HG03095 (cell line): ENCODE measurements around the gene CNBP.
"Not testable (repeated sequence)": the region's sequence is repeated elsewhere in the genome, so short reads cannot be mapped to it uniquely, and the experiment has no call there.

Experiments
- ATAC-seq: cut with Tn5 transposase; IDR thresholded peaks from one replicate; pipeline ENCODE4 v1.9.1; 2021; ENCODE audit warnings: moderate library complexity; ENCODE audit not compliant: unreplicated experiment

Gene CNBP

GRCh38 chr3:129185783-129186182, 2.1 kb upstream of the CNBP start:
- ATAC-seq = no peak

DNA sequence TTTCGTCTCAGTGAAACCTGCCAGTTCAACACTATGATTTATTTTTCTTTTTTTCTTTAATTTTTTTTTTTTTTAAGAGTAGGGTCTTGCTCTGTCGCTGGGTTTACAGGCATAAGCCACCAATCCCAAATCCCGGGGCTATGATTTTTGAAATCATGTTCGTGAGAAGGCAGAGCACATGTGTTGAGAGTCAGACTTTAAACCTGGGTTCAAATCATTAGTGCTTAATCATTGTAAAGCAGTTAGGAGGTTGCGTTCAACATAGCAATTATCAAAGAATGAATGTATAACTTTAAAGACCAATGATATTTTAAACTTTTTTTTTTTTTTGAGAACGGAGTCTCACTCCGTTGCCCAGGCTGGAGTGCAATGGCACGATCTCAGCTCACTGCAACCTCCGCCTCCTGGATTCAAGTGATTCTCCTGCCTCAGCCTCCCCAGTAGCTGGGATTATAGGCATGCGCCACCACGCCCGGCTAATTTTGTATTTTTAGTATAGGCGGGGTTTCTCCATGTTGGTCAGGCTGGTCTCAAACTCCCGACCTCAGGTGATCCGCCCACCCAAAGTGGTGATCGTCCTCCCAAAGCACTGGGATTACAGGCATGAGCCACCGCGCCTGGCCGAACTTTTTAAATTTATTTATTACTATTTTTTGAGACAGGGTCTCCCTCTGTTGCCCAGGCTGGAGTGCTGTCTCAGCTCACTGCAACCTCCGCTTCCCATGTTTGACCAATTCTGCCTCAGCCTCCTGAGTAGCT, 1.3 kb upstream of the CNBP start:
- not testable (repeated sequence) for ATAC-seq

GRCh38 chr3:129184396-129184657, 631 bp upstream of the CNBP start:
- no peak for ATAC-seq

DNA sequence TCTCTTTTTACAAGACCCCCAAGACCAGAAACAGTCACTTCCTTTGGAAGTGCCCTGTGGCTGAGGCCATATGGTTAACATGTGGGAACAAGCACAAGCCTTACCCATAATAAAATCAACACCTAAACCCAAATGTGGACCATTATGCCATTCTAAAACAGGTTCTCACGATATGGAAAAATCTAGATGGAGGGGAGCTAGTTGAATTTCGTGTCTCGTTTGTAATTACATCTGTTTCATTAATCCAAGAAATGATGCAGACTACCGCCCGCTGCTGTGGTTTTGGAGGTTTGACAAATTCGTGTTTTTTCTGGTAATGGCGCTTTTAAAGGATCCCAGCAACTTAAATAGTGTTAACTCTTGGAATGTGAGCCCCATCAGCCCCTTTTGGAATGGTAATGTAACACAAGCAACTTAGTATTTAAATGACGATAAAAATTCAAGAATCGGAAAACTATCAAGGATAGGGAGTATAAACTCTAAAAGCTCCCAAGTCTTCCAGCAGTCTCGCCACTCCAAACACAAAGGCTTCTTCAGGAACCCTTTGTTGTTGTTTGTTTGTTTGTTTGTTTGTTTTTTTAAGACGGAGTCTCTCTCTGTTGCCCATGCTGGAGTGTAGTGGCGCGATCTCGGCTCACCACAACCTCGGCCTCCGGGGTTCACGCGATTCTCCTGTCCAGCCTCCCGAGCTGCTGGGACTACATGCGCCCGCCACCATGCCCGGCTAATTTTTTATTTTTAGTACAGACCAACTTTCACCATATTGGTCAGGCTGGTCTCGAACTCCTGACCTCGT, 1.1 kb downstream of the CNBP start:
- no peak for ATAC-seq

DNA sequence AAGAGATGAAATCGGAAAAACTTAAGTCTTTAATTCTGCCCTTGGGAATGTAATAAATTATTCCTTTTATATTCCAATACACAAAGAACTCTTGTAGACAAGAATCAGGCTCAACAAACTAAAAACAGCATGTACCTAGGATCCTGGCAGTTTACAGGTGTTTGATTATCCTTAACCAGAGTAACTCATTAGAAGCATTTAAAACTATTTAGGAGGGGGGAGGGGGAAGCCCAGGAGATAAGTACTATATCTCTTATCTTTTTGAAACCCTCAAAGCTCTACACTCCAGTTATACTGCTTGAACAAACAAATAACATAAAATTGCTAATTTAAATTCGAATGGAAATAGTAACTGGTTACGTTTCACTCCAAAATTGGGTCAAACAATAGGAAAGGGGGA, 1.9 kb downstream of the CNBP start:
- ATAC-seq = no peak

GRCh38 chr3:129180461-129180860, 3.2 kb downstream of the CNBP start:
- ATAC-seq = no peak

DNA sequence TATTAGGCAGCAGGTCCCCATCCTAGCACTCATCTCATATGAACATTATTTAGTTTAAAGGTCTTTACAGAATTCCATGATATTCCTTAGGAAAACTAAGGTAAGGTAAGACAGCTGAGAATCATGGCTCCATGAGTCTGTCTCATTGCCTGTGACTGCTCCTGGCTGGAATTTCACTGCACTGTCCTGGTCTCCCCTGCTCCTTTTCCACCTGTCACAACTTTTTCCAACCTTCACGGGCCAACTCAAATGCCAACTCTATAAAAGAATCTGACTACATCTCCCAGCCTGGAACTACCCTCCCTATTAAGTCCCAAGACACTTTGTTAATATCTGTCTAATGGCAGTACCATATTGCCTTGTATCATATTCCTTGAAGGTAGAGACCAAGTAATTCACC, 7.6 kb downstream of the CNBP start:
- no peak for ATAC-seq

- no peak for ATAC-seq
Measured at GRCh38 chr3:129173725-129174124, 10.0 kb downstream of the CNBP start.

GRCh38 chr3:129173206-129173605, 10.5 kb downstream of the CNBP start:
- ATAC-seq = no peak

DNA sequence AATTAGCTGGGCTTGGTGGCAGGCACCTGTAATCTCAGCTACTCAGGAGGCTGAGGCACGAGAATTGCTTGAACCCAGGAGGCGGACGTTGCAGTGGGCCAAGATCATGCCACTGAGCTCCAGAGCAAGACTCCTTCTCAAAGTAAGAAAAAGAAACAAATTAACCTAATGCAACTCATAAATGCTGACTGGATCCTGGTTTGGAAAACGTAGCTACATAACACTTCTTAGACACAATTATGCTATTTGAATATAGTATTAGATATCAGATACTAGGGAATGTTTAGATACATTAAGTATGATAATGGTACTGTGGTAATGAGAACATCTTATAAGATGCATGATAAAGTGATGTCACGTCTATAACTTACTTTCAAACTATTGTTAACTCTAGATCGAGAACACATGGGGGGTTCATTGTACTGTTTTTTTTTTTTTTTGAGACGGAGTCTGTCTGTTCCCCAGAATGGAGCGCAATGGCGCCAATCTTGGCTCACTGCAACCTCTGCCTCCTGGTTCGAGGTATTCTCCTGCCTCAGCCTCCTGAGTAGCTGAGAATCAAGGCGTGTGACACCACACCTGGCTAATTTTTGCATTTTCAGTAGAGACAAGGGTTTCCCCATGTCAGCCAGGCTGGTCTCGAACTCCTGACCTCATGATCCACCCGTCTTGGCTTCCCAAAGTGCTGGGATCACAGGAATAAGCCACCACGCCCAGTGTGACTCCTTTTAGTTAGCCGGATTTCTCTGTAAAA, 16.9 kb downstream of the CNBP start:
- ATAC-seq = no peak

DNA sequence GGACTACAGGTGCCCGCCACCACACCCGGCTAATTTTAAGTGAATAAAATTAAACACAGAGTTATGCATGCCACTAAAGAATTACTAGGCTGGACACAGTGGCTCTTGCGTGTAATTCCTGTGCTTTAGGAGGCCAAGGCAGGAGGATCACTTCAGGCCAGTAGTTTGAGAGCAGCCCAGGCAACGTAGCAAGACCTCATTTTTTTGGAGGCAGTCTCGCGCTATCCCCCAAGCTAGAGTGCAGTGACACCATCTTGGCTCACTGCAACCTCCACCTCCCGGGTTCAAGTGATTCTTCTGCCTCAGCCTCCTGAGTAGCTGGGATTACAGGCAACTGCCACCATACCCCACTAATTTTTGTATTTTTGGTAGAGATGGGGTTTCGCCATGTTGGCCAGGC, 18.1 kb downstream of the CNBP start:
- not testable (repeated sequence) for ATAC-seq

DNA sequence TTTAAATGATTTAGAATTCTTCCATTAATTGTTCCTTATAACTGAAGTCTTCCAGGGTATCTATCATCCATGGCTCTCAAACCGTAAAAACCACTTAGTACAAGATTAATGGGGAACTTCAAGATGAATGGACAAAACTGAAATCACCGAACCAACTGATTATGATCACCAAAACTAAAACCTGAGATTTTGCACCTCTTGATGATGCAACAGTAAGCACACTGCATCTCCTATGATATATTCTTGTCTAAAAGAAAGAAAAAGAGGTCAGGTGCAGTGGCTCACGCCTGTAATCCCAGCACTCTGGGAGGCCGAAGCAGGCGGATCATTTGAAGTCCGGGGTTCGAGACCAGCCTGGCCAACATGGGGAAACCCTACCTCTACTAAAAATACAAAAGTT, 19.2 kb downstream of the CNBP start:
- ATAC-seq = no peak

GRCh38 chr3:129162729-129163579, 20.7 kb downstream of the CNBP start:
- no peak for ATAC-seq

DNA sequence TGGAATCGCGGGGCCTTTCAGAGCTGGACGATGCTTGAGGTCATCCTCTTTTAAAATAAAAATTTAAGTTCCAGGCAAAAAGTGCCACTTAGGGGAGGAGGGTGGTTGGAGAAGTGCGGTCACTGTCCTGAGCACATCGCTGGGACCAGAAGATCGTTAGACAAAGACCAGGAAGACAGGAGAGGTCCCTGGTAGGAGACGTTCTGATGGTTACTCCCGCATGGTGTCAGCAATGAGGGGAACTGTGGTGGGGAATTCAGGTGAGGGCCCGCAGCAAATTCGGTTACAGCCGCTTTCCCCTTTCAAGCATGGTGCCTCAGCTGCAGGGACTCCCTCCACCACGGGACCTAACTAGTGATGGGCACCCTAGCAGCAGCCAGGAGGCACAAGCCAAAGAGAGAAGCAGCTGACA, 21.8 kb downstream of the CNBP start:
- ATAC-seq = no peak

- ATAC-seq = peak; percentile 65
Measured at GRCh38 chr3:129160891-129161859, 22.5 kb downstream of the CNBP start, which contains the start of gene ISY1. TSS of gene ISY1 (minus strand) at chr3:129161063. CDS start at chr3:129160975, 88 bp downstream.

- ATAC-seq = no peak
Measured at GRCh38 chr3:129144786-129145185, 38.9 kb downstream of the CNBP start.

GRCh38 chr3:129141011-129141410, 42.7 kb downstream of the CNBP start:
- not testable (repeated sequence) for ATAC-seq

- no peak for ATAC-seq
Measured at GRCh38 chr3:129139911-129140310, 43.8 kb downstream of the CNBP start.

DNA sequence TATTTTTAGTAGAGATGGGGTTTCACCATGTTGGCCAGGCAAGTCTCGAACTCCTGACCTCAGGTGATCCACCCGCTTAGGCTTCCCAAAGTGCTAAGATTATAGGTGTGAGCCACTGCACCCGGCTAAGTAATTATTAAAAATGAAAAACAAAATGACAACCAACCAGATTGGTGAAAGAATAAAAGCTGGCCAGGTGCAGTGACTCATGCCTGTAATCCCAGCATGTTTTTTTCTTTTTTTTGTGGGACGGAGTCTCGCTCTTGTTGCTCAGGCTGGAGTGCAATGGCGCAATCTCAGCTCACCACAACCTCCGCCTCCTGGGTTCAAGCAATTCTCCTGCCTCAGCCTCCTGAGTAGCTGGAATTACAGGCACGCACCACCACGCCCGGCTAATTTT, 47.4 kb downstream of the CNBP start:
- not testable (repeated sequence) for ATAC-seq
